ENCODE data around the gene CNTNAP4.

DNA sequence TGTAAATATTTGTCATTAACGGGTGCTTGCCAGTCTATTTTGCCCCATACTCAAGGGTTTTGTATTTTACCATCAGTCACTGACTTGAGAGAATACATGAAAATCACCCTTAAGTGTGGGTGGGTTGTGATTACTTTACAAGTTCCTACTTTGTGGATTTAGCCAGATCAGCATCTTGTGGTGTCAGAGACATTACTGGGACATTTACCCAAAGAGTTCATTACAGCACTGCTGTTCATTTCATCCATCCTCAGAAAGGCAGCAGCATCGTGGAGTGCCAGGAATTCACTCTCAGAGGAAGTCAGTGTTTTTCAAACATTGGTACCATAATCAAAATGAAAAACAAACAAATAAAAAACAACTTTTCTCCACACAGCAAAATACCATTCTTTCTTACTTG lies 110.8 kb downstream of the CNTNAP4 start:
- TF ChIP-seq, protein P1, sequence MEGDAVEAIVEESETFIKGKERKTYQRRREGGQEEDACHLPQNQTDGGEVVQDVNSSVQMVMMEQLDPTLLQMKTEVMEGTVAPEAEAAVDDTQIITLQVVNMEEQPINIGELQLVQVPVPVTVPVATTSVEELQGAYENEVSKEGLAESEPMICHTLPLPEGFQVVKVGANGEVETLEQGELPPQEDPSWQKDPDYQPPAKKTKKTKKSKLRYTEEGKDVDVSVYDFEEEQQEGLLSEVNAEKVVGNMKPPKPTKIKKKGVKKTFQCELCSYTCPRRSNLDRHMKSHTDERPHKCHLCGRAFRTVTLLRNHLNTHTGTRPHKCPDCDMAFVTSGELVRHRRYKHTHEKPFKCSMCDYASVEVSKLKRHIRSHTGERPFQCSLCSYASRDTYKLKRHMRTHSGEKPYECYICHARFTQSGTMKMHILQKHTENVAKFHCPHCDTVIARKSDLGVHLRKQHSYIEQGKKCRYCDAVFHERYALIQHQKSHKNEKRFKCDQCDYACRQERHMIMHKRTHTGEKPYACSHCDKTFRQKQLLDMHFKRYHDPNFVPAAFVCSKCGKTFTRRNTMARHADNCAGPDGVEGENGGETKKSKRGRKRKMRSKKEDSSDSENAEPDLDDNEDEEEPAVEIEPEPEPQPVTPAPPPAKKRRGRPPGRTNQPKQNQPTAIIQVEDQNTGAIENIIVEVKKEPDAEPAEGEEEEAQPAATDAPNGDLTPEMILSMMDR (IDR thresholded peaks at IDR 0.05): no peak
- no peak for TF ChIP-seq POLR2AphosphoS5 (IDR thresholded peaks at IDR 0.05)
- TF ChIP-seq POLR2A (IDR thresholded peaks at IDR 0.05): no peak
